ENCODE measurements around the gene PPM1B.

- TF ChIP-seq POLR2AphosphoS5 (IDR thresholded peaks at IDR 0.05; ENCODE audit: insufficient read depth in 1 of 2, low read depth in 1 of 2): no peak
- no peak for TF ChIP-seq POLR2A (IDR thresholded peaks at IDR 0.05)
- TF ChIP-seq CTCF (IDR thresholded peaks at IDR 0.05): no peak
These were observed 98.7 kb downstream of the PPM1B start for GRCh38 chr2:44267269-44267795.
